ENCODE results near the gene PTPRT.
"Not testable (repeated sequence)": the region's sequence is repeated elsewhere in the genome, so short reads cannot be mapped to it uniquely, and the experiment has no call there.

PTPRT gene

GRCh38 chr20:42959996-42960395 lies 229.7 kb downstream of the PTPRT start:
- no peak for DNase-seq

- no peak for DNase-seq
Observed at GRCh38 chr20:42958367-42959069, 231.2 kb downstream of the PTPRT start.

- no peak for DNase-seq
Observed at GRCh38 chr20:42957704-42958095, 232.0 kb downstream of the PTPRT start.

- DNase-seq = no peak
Observed at GRCh38 chr20:42957018-42957703, 232.5 kb downstream of the PTPRT start.

- no peak for DNase-seq
Observed at GRCh38 chr20:42955713-42956112, 234.0 kb downstream of the PTPRT start.

- DNase-seq = no peak
Observed at GRCh38 chr20:42954951-42955350, 234.8 kb downstream of the PTPRT start.

GRCh38 chr20:42949950-42950349 lies 239.8 kb downstream of the PTPRT start:
- no peak for DNase-seq

- no peak for DNase-seq
Observed at GRCh38 chr20:42945234-42945994, 244.3 kb downstream of the PTPRT start.

GRCh38 chr20:42941629-42942028 lies 248.1 kb downstream of the PTPRT start:
- no peak for DNase-seq

GRCh38 chr20:42938441-42939205 lies 251.1 kb downstream of the PTPRT start:
- DNase-seq = no peak

- no peak for DNase-seq
Observed at GRCh38 chr20:42936482-42936881, 253.2 kb downstream of the PTPRT start.

- DNase-seq = no peak
Observed at GRCh38 chr20:42924215-42924614, 265.5 kb downstream of the PTPRT start.

GRCh38 chr20:42923348-42923918 lies 266.3 kb downstream of the PTPRT start:
- DNase-seq = no peak

GRCh38 chr20:42920776-42921175 lies 268.9 kb downstream of the PTPRT start:
- DNase-seq = no peak

- no peak for DNase-seq
Observed at GRCh38 chr20:42919316-42919715, 270.4 kb downstream of the PTPRT start.

GRCh38 chr20:42915081-42915480 lies 274.6 kb downstream of the PTPRT start:
- DNase-seq = no peak

- DNase-seq = no peak
Observed at GRCh38 chr20:42914302-42914701, 275.4 kb downstream of the PTPRT start.

- DNase-seq = not testable (repeated sequence)
Observed at GRCh38 chr20:42910808-42911207, 278.9 kb downstream of the PTPRT start.

GRCh38 chr20:42907730-42908129 lies 282.0 kb downstream of the PTPRT start:
- DNase-seq = no peak

- no peak for DNase-seq
Observed at GRCh38 chr20:42906120-42906519, 283.6 kb downstream of the PTPRT start.

GRCh38 chr20:42902509-42902908 lies 287.2 kb downstream of the PTPRT start:
- no peak for DNase-seq

- DNase-seq = no peak
Observed at GRCh38 chr20:42901689-42902440, 287.8 kb downstream of the PTPRT start.

Measured in stimulated activated CD4-positive, alpha-beta T cell treated with anti-CD3 and anti-CD28 coated beads, Interleukin-2, amount 100 ng/mL, for 24 hours (primary cell).